GM06990 (cell line): Measurements from ENCODE around the gene OR2AT4.

ENCODE experiments used
- DNase-seq: peaks from one replicate; pipeline ENCODE4 v3.0.0-alpha.2; 2011; ENCODE audit not compliant: insufficient read length; ENCODE audit errors: extremely low read depth
- H3K27me3 ChIP-seq: replicated peaks from 2 replicates; pipeline ENCODE4 v1.6.0; 2011; ENCODE audit warnings: low read length; ENCODE audit not compliant: control insufficient read depth, insufficient read depth
- H3K36me3 ChIP-seq: 2 replicates; pipeline ENCODE4 v1.5.1; 2011; ENCODE audit warnings: low read length; ENCODE audit not compliant: control insufficient read depth, insufficient read depth
- H3K4me3 ChIP-seq: replicated peaks from 2 replicates; pipeline ENCODE4 v1.5.1; 2011; ENCODE audit warnings: low read depth, mild to moderate bottlenecking, control low read depth, low read length
- TF ChIP-seq, protein P1 (sequence below): IDR thresholded peaks from 2 replicates; pipeline ENCODE4 v1.5.1; 2011; ENCODE audit warnings: low read length, control low read depth, mild to moderate bottlenecking, inconsistent platforms; ENCODE audit not compliant: insufficient read depth, poor library complexity, severe bottlenecking

Gene OR2AT4

DNA sequence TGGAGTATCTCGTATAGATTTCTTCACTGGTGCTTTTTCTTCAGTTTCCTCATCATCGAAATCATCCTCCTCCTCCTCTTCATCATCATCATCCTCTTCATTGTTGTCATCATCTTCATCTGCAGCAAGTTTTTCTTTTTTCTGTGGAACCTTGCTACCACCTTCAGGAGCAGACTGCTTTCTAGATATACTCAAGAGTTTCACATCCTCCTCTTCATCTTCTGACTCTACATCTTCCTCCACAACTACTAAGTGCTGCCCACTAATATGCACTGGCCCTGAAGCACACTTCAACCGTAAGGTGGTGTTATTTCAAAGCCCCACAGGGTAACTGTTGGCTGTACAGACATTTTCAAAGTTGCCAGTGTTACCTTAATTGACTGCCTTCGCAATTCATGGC lies 17.1 kb downstream of the OR2AT4 start:
- TF ChIP-seq, protein P1, sequence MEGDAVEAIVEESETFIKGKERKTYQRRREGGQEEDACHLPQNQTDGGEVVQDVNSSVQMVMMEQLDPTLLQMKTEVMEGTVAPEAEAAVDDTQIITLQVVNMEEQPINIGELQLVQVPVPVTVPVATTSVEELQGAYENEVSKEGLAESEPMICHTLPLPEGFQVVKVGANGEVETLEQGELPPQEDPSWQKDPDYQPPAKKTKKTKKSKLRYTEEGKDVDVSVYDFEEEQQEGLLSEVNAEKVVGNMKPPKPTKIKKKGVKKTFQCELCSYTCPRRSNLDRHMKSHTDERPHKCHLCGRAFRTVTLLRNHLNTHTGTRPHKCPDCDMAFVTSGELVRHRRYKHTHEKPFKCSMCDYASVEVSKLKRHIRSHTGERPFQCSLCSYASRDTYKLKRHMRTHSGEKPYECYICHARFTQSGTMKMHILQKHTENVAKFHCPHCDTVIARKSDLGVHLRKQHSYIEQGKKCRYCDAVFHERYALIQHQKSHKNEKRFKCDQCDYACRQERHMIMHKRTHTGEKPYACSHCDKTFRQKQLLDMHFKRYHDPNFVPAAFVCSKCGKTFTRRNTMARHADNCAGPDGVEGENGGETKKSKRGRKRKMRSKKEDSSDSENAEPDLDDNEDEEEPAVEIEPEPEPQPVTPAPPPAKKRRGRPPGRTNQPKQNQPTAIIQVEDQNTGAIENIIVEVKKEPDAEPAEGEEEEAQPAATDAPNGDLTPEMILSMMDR: no peak
- no peaks in the 10 kb centered on the region for H3K27me3 ChIP-seq
- H3K36me3 ChIP-seq: no peaks in the 10 kb centered on the region
- no peak overlapping the region for H3K4me3 ChIP-seq
- no peak for DNase-seq

DNA sequence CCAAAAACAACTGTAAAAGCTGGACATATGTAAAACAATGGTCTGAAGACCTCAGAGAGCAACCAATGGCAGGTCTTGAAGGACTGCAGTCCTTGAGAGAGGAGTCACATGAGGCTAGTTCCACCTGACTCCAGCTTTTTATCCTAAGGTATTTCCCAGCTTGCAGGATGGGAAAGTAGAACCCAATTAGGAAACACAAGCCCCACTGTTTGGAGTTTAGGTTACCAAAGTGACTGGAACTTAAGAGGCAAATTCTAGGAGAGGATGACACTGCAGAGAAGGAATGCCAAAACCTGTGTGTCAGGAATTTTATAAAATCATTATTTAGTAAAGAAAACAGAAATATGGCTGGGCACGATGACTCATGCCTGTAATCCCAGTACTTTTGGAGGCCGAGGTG lies 18.4 kb downstream of the OR2AT4 start:
- no peak for DNase-seq
- no peaks in the 10 kb centered on the region for H3K27me3 ChIP-seq
- no peak overlapping the region for H3K4me3 ChIP-seq
- TF ChIP-seq, protein P1: no peak
- no peaks in the 10 kb centered on the region for H3K36me3 ChIP-seq

DNA sequence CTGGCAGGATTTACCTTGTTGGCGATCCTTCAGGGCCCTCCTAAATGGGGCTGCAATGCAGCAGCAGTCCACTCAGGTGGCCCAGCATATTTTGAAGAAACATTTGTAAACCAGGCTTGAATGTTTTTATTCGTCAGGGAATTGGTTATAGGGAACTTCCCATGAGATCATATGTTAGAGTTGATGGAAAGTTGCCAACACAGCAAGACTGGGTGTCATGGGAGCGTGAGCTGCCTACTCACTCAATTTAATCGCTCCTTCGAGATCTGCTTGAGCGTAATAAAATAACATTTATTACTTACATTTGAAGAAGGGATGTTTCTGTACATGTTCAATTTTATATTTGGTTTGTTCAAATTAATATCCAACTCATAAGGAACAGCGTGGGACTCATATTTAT lies 19.4 kb downstream of the OR2AT4 start:
- DNase-seq: no peak
- TF ChIP-seq, protein P1: no peak
- Histone ChIP-seq H3K36me3 (no peaks in the 10 kb centered on the region), H3K27me3 (peaks cover 1% of the 10 kb centered on the region; the same call in 1 of the 2 replicates), H3K4me3 (no peak overlapping the region)

DNA sequence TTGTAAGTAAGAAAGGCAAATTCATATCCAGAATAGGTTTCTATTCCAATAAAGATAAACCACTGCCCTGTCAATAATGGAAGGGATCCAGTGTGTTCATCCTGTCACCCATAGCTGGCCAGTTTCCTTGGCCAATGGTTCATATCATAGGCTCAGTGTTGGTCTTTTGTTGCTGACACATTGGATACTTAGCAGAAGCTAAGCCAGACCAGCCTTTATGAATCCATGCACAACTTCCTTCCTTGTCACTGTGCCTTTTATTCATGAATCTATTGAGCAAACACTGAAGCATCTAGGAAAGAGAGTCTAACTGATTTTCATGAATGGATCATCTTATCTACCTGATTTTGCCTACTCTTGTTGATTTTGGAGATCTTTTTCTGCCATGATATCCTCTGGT lies 20.0 kb downstream of the OR2AT4 start:
- TF ChIP-seq, protein P1: no peak
- DNase-seq: no peak
- no peak overlapping the region for H3K4me3 ChIP-seq

DNA sequence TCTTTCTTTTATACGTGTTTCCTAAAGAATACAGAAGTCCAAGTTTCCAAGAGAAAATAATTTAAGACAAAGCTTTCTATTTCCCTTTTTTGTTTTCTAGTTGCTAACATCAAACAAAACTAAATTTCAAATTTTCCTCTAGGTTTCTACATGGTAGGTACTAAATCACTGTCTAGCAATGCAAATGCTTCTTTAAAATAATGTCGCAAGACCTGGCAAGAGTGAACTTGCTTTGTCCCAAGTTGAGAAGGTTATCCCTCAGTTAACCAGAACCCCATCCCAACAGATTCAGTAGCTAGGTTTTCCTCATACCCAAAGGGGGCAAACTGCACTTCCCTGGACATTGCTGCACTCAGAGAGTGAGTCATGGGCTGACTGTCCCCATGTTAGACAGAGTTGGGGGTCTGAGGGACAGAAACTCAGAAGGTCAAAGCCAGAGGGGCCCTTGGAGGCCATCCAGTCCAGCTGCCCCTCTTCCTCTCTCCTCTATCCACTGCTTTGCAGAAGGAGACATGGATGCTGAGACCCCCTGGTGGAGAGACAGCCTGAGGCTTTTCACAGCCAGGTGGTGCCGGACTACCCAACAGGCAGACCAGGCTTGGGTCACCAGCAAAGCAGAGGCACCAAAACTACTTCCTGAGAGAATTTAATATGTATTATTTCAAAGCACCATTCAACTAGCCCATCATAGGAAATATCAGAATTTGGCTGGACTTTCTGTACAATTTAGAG lies 23.1 kb downstream of the OR2AT4 start:
- TF ChIP-seq, protein P1: no peak
- no peak for DNase-seq
- H3K36me3 ChIP-seq: no peaks in the 10 kb centered on the region
- no peak overlapping the region for H3K4me3 ChIP-seq
- peaks cover 1% of the 10 kb centered on the region; the same call in 1 of the 2 replicates for H3K27me3 ChIP-seq

More for the DNA sequence above, 20.0 kb downstream of the OR2AT4 start:
- Histone ChIP-seq H3K27me3 (peaks cover 1% of the 10 kb centered on the region; the same call in 1 of the 2 replicates), H3K36me3 (no peaks in the 10 kb centered on the region)
